Measurements from ENCODE around the gene KLHL42. TPM values are rescaled to one million over a fixed set of nuclear protein-coding genes. Genes with fewer than 3 reads are reported as not detected.

The KLHL42 gene
- total RNA-seq, 1 donor from 2014 or later: 31.9 TPM

DNA sequence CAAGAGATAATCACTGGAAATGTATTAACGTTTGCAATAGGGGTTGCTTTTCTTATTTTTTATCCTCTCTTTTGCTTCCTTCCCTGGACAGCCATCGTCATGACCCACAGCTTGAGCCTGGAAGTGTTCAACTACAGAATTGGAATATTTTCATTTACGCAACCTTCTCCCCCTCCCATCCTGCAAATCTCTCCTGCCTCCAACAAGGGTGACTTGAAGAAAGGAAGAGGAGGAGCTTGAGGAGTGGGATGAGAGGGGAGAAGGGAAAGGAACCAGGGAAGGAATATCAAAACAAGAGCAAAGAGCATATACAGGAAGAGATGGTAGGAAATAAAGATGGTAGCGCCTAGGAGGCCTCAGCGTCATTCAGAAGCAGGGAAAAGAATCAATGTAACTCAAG lies 1.6 kb downstream of the KLHL42 start:
- peak overlapping the region; percentile 54 for H3K27ac Mint-ChIP-seq (ENCODE audit: unreplicated experiment)
- no peak for DNase-seq (ENCODE audit: low spot score)

GRCh38 chr12:27782481-27782880 lies 2.4 kb downstream of the KLHL42 start:
- H3K27ac Mint-ChIP-seq (ENCODE audit: unreplicated experiment): no peak overlapping the region
- H3K4me3 Mint-ChIP-seq (ENCODE audit: unreplicated experiment): peak overlapping the region; percentile 35
- H3K9me3 Mint-ChIP-seq (ENCODE audit: low read depth): no peaks in the 10 kb centered on the region
- TF ChIP-seq CTCF (IDR thresholded peaks at IDR 0.05): no peak
- no peaks in the 10 kb centered on the region for H3K27me3 Mint-ChIP-seq (ENCODE audit: low read depth)
- H3K4me1 Mint-ChIP-seq (ENCODE audit: low read depth): peaks cover 44% of the 10 kb centered on the region
- no peak for DNase-seq (ENCODE audit: low spot score)
- H3K36me3 Mint-ChIP-seq (ENCODE audit: low read depth): peaks cover 5% of the 10 kb centered on the region

More for the DNA sequence above, 1.6 kb downstream of the KLHL42 start:
- Mint-ChIP-seq H3K4me3 (ENCODE audit: unreplicated experiment) (peak overlapping the region; percentile 74), H3K27me3 (ENCODE audit: low read depth) (no peaks in the 10 kb centered on the region), H3K9me3 (ENCODE audit: low read depth) (no peaks in the 10 kb centered on the region), H3K4me1 (ENCODE audit: low read depth) (peaks cover 44% of the 10 kb centered on the region), H3K36me3 (ENCODE audit: low read depth) (peaks cover 5% of the 10 kb centered on the region)
- TF ChIP-seq CTCF (IDR thresholded peaks at IDR 0.05): no peak

DNA sequence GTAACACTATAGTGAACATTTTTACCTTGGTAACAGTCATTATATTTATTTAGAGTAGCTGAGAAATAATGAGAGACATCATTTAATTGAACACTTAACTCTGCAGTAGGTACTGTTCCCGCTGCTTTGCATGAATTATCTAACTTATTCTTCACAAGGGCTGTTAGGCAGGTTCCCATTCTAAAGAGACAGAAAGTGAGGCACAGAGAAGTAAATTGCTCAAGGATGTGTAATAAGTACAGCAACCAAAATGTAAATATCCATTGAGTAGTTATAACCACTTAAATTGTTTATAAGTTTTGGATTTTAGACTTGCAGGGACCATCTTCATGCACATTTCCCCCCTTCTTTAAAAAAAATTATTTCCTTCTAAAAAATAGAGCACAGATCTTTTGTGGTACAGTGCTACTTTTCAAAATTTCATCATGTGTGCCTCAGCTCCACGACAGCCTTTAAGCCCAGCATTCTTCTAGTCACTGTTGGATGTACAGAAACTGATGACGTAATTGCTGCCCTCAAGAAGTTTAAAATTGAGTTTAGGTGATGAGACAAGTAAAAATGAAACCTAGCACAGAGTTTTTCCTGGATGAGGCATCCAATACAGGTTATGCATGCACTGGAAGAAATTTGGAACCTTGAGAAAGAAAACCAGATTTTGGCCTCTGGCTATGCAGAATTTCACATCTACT lies 6.0 kb downstream of the KLHL42 start:
- no peak for TF ChIP-seq CTCF (IDR thresholded peaks at IDR 0.05)
- H3K4me1 Mint-ChIP-seq (ENCODE audit: low read depth): peaks cover 36% of the 10 kb centered on the region
- H3K36me3 Mint-ChIP-seq (ENCODE audit: low read depth): peaks cover 5% of the 10 kb centered on the region
- DNase-seq (ENCODE audit: low spot score): no peak
- no peaks in the 10 kb centered on the region for H3K9me3 Mint-ChIP-seq (ENCODE audit: low read depth)
- H3K27ac Mint-ChIP-seq (ENCODE audit: unreplicated experiment): peak overlapping the region; percentile 23
- no peak overlapping the region for H3K4me3 Mint-ChIP-seq (ENCODE audit: unreplicated experiment)
- no peaks in the 10 kb centered on the region for H3K27me3 Mint-ChIP-seq (ENCODE audit: low read depth)

GRCh38 chr12:27787559-27787958 lies 7.5 kb downstream of the KLHL42 start:
- no peak overlapping the region for H3K4me3 Mint-ChIP-seq (ENCODE audit: unreplicated experiment)
- no peak for DNase-seq (ENCODE audit: low spot score)
- H3K4me1 Mint-ChIP-seq (ENCODE audit: low read depth): peaks cover 20% of the 10 kb centered on the region
- TF ChIP-seq CTCF (IDR thresholded peaks at IDR 0.05): no peak
- H3K27me3 Mint-ChIP-seq (ENCODE audit: low read depth): no peaks in the 10 kb centered on the region
- no peaks in the 10 kb centered on the region for H3K9me3 Mint-ChIP-seq (ENCODE audit: low read depth)
- no peak overlapping the region for H3K27ac Mint-ChIP-seq (ENCODE audit: unreplicated experiment)
- H3K36me3 Mint-ChIP-seq (ENCODE audit: low read depth): peaks cover 12% of the 10 kb centered on the region

- TF ChIP-seq CTCF (IDR thresholded peaks at IDR 0.05): no peak
- DNase-seq (ENCODE audit: low spot score): no peak
- Mint-ChIP-seq H3K9me3 (ENCODE audit: low read depth) (no peaks in the 10 kb centered on the region), H3K27me3 (ENCODE audit: low read depth) (no peaks in the 10 kb centered on the region), H3K4me1 (ENCODE audit: low read depth) (peaks cover 10% of the 10 kb centered on the region), H3K36me3 (ENCODE audit: low read depth) (peaks cover 19% of the 10 kb centered on the region), H3K4me3 (ENCODE audit: unreplicated experiment) (no peak overlapping the region), H3K27ac (ENCODE audit: unreplicated experiment) (no peak overlapping the region)
Observed at GRCh38 chr12:27790179-27790578, 10.1 kb downstream of the KLHL42 start.

All from chondrocyte (in vitro differentiated cells).